GM19193 (cell line): ENCODE results near the gene TBC1D2.

Source experiments
- POLR2A ChIP-seq: IDR thresholded peaks from 4 replicates; pipeline ENCODE4 v1.6.1; 2011; ENCODE audit not compliant: insufficient read depth, insufficient read length; ENCODE audit errors: extremely low read depth

TBC1D2 gene

GRCh38 chr9:98276907-98277469 is 21.5 kb upstream of the TBC1D2 start:
- no peak for TF ChIP-seq POLR2A

DNA sequence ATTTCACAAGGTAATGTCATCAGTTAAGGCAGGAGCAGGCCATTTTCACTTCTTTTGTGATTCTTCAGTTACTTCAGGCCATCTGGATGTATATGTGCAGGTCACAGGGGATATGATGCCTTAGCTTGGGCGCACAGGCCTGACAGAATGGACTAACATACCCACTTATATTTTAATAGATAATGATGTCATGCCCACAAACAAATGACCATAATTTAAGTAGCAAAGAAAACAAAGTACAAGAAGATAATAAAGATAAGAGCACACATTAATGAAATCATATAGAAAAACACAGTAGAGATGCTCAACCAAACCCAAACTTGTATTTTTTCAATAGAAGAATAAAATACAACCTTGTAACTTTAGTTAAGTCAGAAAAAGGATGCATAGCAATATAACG is 19.7 kb upstream of the TBC1D2 start:
- TF ChIP-seq POLR2A, result no peak

GRCh38 chr9:98272083-98272482 is 16.6 kb upstream of the TBC1D2 start:
- TF ChIP-seq POLR2A, result no peak

- no peak for TF ChIP-seq POLR2A
These were observed 16.0 kb upstream of the TBC1D2 start for GRCh38 chr9:98271479-98271878.

GRCh38 chr9:98264516-98264915 is 9.1 kb upstream of the TBC1D2 start:
- no peak for TF ChIP-seq POLR2A

DNA sequence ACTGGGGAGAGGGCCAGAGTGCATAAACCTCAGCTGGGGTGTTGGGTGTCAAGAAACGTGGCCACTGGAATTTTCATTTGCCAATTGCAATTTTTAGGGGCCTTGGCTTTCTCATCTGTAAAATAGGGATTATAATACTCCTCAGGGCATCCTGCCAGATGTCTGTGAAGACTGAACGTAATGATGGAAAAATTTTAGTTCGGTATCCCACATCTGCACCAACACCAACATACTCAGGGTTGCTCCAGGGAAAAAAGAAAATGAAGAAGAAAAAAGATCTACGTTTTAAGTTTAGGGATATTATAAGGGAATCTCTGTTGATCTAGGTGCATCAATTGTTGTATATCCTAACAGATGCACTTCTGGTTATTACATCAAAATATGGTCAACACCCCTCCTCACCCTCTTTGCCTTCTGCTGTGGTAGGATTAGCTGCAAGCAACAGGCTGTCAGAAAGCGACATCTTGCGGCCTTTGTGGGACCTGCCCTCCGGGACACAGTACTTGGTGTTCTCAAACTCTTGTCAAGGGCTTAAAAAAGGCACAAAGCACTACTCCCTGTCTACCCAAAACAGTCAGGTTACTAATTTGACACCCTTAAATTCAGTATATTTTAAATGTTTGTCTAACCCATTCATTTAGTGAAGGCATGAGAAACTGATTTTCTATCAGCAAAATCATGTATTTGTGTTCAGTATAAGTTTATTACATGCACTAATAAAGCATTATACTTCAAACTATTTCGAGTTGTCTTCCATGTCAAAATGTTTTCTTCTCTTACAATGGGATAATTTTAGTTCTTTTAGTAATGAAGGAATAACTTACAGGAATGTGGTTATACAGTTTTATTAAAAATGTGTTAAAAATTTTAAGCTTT is 8.3 kb upstream of the TBC1D2 start:
- no peak for TF ChIP-seq POLR2A

- no peak for TF ChIP-seq POLR2A
These were observed 7.6 kb upstream of the TBC1D2 start for GRCh38 chr9:98263080-98263479.

DNA sequence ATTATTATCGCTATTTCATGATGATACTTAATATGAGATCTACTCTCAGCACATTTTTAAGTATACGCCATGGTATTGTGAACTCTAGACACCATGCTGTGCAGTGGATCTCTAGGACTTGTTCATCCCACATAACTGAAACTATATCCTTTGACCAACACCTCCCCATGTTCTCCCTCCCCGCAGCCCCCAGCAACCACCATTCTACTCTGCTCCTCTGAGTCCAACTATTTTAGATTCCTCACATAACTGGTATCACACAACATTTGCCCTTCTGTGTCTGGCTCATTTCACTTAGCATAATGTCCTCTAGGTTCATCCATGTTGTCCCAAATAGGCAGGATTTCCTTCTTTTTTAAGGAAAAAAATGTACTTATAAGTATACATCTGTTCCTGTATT is 6.6 kb upstream of the TBC1D2 start:
- TF ChIP-seq POLR2A, result no peak

GRCh38 chr9:98260635-98261034 is 5.2 kb upstream of the TBC1D2 start:
- no peak for TF ChIP-seq POLR2A

DNA sequence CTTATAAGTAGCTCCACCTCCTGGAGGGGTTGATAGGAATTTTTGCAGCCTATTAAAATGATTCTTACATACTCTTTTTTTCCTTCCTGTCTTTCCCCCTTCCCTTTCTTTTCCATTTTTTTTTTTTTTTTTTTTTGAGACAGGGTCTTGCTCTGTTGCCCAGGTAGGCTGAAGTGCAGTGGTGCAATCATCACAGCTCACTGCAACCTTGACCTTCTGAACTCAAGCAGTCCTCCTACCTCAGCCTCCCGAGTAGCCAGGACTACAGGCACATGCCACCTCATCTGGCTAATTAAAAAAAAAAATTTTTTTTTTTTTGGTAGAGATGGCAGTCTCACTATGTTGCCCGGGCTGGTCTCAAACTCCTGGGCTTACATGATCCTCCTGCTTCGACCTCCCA is 4.3 kb upstream of the TBC1D2 start:
- no peak for TF ChIP-seq POLR2A

DNA sequence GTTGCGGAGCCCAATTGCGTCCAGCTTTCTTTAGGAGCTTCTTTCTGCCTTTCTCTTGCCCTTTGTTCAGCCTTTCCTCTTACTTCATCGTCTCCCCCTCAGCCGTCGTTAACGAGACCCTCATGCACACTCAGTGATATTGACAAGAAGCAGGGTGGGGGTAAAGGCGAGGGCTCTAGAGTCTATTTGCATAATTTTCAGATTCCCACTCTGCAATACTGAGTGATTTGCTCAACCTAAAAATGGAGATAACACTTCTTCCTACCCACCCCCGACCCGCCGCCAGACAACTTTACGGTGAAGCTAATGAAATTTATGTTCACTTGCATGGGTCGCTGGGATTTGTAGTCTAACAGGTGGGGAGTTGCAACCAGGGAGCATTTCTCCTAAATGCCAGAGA is 1.3 kb upstream of the TBC1D2 start:
- no peak for TF ChIP-seq POLR2A

GRCh38 chr9:98255061-98255577 is 330 bp downstream of the TBC1D2 start:
- TF ChIP-seq POLR2A, result no peak

- TF ChIP-seq POLR2A, result no peak
These were observed 1.0 kb downstream of the TBC1D2 start for GRCh38 chr9:98254228-98255060.

DNA sequence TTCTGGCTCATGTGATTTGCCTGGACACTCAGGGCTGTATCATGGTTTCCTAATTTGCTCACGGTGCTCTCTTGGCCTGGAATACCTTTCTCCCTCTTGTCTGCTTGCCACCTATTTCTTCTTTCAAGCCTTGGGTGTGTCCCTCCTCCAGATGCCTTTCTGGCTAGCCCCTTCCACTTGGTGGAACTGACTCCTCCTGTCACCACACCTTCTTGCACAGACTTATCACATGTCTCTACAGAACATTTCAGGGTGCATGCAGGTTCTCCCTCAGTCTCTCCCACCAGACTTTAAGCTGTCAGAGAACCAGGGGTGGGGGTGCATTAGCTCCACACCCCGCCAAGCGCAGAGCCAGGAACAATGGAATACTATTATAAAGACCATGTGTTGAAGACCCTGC is 1.9 kb downstream of the TBC1D2 start:
- TF ChIP-seq POLR2A, result no peak

DNA sequence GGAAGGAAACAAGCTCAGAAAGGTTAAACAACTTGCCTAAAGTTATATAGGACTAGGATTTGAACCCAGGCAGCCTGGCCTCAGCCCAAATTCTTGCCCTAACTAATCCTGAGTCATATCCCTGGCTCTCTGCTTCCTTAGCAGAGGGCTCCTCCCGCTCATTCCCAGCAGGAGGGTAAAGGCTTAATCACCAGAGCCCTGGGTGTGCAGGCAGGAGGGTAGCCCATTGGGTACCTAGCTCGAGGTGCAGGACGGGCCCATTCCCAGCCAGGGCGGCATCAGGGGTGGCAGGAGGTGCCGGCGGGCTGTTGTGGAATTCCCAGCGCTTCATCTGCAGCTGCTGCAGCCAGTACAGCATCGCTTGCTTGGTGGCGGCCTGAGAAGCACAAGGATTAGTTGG is 3.9 kb downstream of the TBC1D2 start:
- TF ChIP-seq POLR2A, result no peak
